OCI-LY7 (cell line): ENCODE measurements around the gene VWA7. TPM values are rescaled to one million over a fixed set of nuclear protein-coding genes. Genes with fewer than 3 reads are reported as not detected.

ENCODE experiments used
- BruUV-seq: library from RNA; stranded (reverse); fragments of 400-500 nt; replicated peaks from 2 replicates; lab custom pipeline; 2021; lab: Mats Ljungman, UMichigan
- CTCF ChIA-PET: fragments of 300-600 bp; sonication (Branson Sonifier 250); formaldehyde crosslinking; loops from one replicate; lab custom pipeline; 2022; ENCODE audit warnings: antibody characterized with exemption; ENCODE audit not compliant: unreplicated experiment; lab: Charles Lee
- POLR2A ChIA-PET: fragments of 300-600 bp; sonication (Branson Sonifier 250); formaldehyde crosslinking; loops from one replicate; lab custom pipeline; 2022; ENCODE audit warnings: antibody characterized with exemption; lab: Charles Lee
- DNase-seq: peaks from one replicate; pipeline ENCODE4 v3.0.0-alpha.2; 2015; ENCODE audit warnings: low spot score
- H2AFZ ChIP-seq: fragments of 200-600 bp; sonication (generic), shearing (Covaris generic); 2 replicates; pipeline ENCODE4 v1.6.1; 2014; ENCODE audit warnings: mild to moderate bottlenecking, antibody characterized with exemption, low read length, moderate library complexity
- H3K27ac ChIP-seq: fragments of 200-600 bp; sonication (generic); 2 replicates; pipeline ENCODE4 v1.5.1; 2014; ENCODE audit warnings: mixed run types, low read depth, mild to moderate bottlenecking, moderate library complexity, low read length, inconsistent platforms; ENCODE audit not compliant: poor library complexity, severe bottlenecking
- H3K36me3 ChIP-seq: fragments of 200-600 bp; sonication (generic); 2 replicates; pipeline ENCODE4 v1.6.1; 2014; ENCODE audit warnings: mild to moderate bottlenecking, antibody characterized with exemption, low read length, moderate library complexity, mixed read lengths; ENCODE audit not compliant: insufficient read depth
- H3K4me1 ChIP-seq: fragments of 200-600 bp; sonication (generic); 2 replicates; pipeline ENCODE4 v1.5.1; 2014; ENCODE audit warnings: mild to moderate bottlenecking, low read length; ENCODE audit not compliant: insufficient read depth, poor library complexity, severe bottlenecking
- H3K4me2 ChIP-seq: fragments of 200-600 bp; sonication (generic); 2 replicates; pipeline ENCODE4 v1.6.1; 2014; ENCODE audit warnings: mild to moderate bottlenecking, low read length
- H3K4me3 ChIP-seq: fragments of 200-600 bp; sonication (generic); 2 replicates; pipeline ENCODE4 v1.5.1; 2014; ENCODE audit warnings: mild to moderate bottlenecking, low read depth, low read length; ENCODE audit not compliant: poor library complexity, severe bottlenecking
- H3K79me2 ChIP-seq: fragments of 200-600 bp; sonication (generic); 2 replicates; pipeline ENCODE4 v1.6.1; 2016; ENCODE audit warnings: low read depth, mild to moderate bottlenecking, low read length, moderate library complexity, mixed read lengths; ENCODE audit not compliant: insufficient read depth
- H3K9me2 ChIP-seq: fragments of 200-600 bp; sonication (generic); 2 replicates; pipeline ENCODE4 v1.6.1; 2016; ENCODE audit warnings: mild to moderate bottlenecking, low read length, mixed read lengths; ENCODE audit not compliant: insufficient read depth
- H3K9me3 ChIP-seq: fragments of 200-600 bp; sonication (generic); 2 replicates; pipeline ENCODE4 v1.6.1; 2014; ENCODE audit warnings: mild to moderate bottlenecking, mixed run types, low read length, mixed read lengths
- H4K20me1 ChIP-seq: fragments of 200-600 bp; sonication (generic); 2 replicates; pipeline ENCODE4 v1.6.1; 2014; ENCODE audit warnings: mild to moderate bottlenecking, antibody characterized with exemption, low read length, moderate library complexity, mixed read lengths; ENCODE audit not compliant: insufficient read depth
- EZH2phosphoT487 ChIP-seq: fragments of 200-600 bp; sonication (generic); IDR thresholded peaks from 2 replicates; pipeline ENCODE4 v1.6.1; 2018; ENCODE audit warnings: low read depth, borderline replicate concordance, mild to moderate bottlenecking, mixed run types, antibody characterized with exemption, low read length, moderate library complexity, mixed read lengths
- intact Hi-C: fragments of 100-400 bp; cut with micrococcal nuclease; formaldehyde crosslinking; loops from one replicate; pipeline ENCODE4 v1.10.0; 2022; ENCODE audit not compliant: unreplicated experiment
- total RNA-seq, 2 experiments: library from RNA; depleted of rRNA in 1 of 2; stranded (reverse); fragments of >200 nt in 1 of 2; shearing (Covaris generic) in 1 of 2; gene quantifications; 2 replicates each; pipeline ENCODE4 v1.2.3, GENCODE V29; 2014 to 2022
- TF ChIP-seq, protein P1 (sequence below): fragments of 200-600 bp; sonication (generic); conservative IDR thresholded peaks from 2 replicates; pipeline ENCODE4 v1.5.1; 2014; ENCODE audit warnings: mild to moderate bottlenecking, antibody characterized with exemption, low read length, moderate library complexity, mixed read lengths

The VWA7 gene
- total RNA-seq, 2 experiments from 2014 or later: 2.2 to 6.5 TPM

DNA sequence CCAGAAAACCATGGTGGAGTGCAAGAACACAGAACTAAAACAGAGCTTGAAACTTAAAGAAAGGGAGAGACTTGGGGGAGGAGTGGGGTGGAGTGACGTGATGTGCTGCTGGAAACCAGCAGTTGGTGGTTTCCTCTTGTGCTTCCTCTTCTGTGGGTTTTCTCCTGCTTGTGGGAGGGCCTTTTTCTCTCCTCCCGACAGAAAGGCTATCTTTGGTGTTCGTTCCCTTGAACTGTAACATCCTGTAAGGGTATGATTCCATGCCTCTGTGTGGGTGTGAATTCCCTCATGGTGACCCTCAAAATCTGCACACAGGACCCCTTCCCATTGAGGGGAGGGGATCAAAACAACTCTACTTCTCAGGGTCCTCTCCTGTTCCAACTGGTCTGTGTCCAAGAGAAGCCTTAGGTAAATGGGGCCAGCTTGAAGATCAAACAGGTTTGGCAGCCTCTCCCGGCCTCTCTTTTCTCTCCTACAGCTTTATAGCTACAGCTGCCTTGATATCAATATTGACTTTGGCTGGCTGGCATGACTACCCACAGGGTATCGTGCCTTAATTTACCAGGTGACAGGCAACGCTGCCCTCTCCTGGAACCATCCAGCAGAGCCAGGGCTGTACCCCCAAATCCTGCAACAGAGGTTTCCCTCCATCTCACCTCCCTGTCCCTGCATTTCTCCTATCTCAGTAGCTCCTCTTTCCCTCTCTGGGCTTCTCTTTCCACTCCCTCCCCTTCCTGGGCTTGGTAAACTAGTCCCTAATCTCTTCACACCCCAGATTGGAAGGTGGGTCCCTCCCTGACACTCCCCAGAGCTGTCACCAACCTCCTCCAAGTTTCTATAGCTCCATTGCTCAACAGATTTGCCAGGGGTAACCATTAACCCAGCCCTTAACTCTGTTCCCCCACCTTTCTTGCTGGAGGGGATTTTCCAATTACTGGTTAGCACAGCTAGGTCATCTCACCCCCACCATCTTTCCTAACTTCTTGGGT, 38.8 kb downstream of the VWA7 start:
- peaks cover 47% of the 10 kb centered on the region for H3K79me2 ChIP-seq
- BruUV-seq: no TSS peak
- H4K20me1 ChIP-seq: 0 out of 2 replicates have a peak, but pooled peaks cover 8% of the 10 kb centered on the region
- peak overlapping the region; percentile 76 for H3K4me2 ChIP-seq
- TF ChIP-seq, protein P1, sequence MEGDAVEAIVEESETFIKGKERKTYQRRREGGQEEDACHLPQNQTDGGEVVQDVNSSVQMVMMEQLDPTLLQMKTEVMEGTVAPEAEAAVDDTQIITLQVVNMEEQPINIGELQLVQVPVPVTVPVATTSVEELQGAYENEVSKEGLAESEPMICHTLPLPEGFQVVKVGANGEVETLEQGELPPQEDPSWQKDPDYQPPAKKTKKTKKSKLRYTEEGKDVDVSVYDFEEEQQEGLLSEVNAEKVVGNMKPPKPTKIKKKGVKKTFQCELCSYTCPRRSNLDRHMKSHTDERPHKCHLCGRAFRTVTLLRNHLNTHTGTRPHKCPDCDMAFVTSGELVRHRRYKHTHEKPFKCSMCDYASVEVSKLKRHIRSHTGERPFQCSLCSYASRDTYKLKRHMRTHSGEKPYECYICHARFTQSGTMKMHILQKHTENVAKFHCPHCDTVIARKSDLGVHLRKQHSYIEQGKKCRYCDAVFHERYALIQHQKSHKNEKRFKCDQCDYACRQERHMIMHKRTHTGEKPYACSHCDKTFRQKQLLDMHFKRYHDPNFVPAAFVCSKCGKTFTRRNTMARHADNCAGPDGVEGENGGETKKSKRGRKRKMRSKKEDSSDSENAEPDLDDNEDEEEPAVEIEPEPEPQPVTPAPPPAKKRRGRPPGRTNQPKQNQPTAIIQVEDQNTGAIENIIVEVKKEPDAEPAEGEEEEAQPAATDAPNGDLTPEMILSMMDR: peak; percentile 68
- TF ChIP-seq EZH2phosphoT487: no peak
- intact Hi-C loops: loop anchor here (1.0 to 2.0 kb wide), 8 partner anchors 9 to 245 kb away; partner anchors contain the start of genes ABHD16A, ATP6V1G2, DDAH2 and HSPA1B
- peak; percentile 82 for DNase-seq
- peak overlapping the region; percentile 93 for H3K27ac ChIP-seq
- peaks cover 36% of the 10 kb centered on the region for H3K36me3 ChIP-seq
- H3K4me1 ChIP-seq: peaks cover 61% of the 10 kb centered on the region
- peak overlapping the region; percentile 55 for H3K4me3 ChIP-seq
- H2AFZ ChIP-seq: no peak overlapping the region
- CTCF ChIA-PET: interaction anchor here (1.0 to 1.3 kb wide), 2 partner anchors 8 to 93 kb away, joined by 3 to 5 read pairs; no protein-coding TSS in a partner anchor
- no peaks in the 10 kb centered on the region for H3K9me3 ChIP-seq
- H3K9me2 ChIP-seq: no peaks in the 10 kb centered on the region
- POLR2A ChIA-PET: interaction anchor here (0.7 to 7.1 kb wide), 22 partner anchors 8 to 225 kb away, joined by 3 to 43 read pairs (median 4); partner anchors contain the start of genes ABHD16A, BAG6, HSPA1B and LSM2

GRCh38 chr6:31737315-31737990, 39.7 kb downstream of the VWA7 start:
- Histone ChIP-seq H3K4me3 (peak overlapping the region; percentile 55), H3K27ac (peak overlapping the region; percentile 93), H3K79me2 (peaks cover 47% of the 10 kb centered on the region), H4K20me1 (0 out of 2 replicates have a peak, but pooled peaks cover 8% of the 10 kb centered on the region), H3K4me1 (peaks cover 61% of the 10 kb centered on the region), H3K9me2 (no peaks in the 10 kb centered on the region), H3K9me3 (no peaks in the 10 kb centered on the region), H3K36me3 (peaks cover 35% of the 10 kb centered on the region), H2AFZ (no peak overlapping the region), H3K4me2 (peak overlapping the region; percentile 76)
- POLR2A ChIA-PET: interaction anchor here (0.7 to 7.1 kb wide), 14 partner anchors 10 to 186 kb away, joined by 3 to 43 read pairs (median 4); partner anchors contain the start of genes ABHD16A, BAG6, LSM2 and NEU1
- TF ChIP-seq, protein P1: no peak
- TF ChIP-seq EZH2phosphoT487: no peak
- intact Hi-C loops: no loop called here
- DNase-seq: no peak
- CTCF ChIA-PET: no interaction called here
- no TSS peak for BruUV-seq
